IMR-90 (cell line): Measurements from ENCODE around the gene MRPS16. TPM values are rescaled to one million over a fixed set of nuclear protein-coding genes. Genes with fewer than 3 reads are reported as not detected.

Experiments used
- ATAC-seq: fragments of 200-7000 bp; cut with Tn5 transposase; 2 replicates; pipeline ENCODE4 v1.9.1; 2020; ENCODE audit warnings: low read depth, mild to moderate bottlenecking, moderate library complexity
- BruUV-seq: library from RNA; stranded (reverse); fragments of 400-500 nt; replicated peaks from 2 replicates; lab custom pipeline; 2021; lab: Mats Ljungman, UMichigan
- CTCF ChIA-PET: fragments of 300-600 bp; formaldehyde crosslinking; extraction: SDS; loops from one replicate; lab custom pipeline; 2021; ENCODE audit warnings: antibody characterized with exemption; lab: Yijun Ruan, JAX
- POLR2A ChIA-PET: fragments of 300-600 bp; sonication (Branson Sonifier 250); formaldehyde crosslinking; loops from one replicate; lab custom pipeline; 2022; ENCODE audit warnings: antibody characterized with exemption; ENCODE audit not compliant: unreplicated experiment; lab: Charles Lee
- DNase-seq: peaks from one replicate; pipeline ENCODE4 v3.0.0; 2013
- H2AFZ ChIP-seq: replicated peaks from 2 replicates; pipeline ENCODE3; 2013; ENCODE audit warnings: low read length, mild to moderate bottlenecking; ENCODE audit not compliant: poor library complexity
- H2AK5ac ChIP-seq: 2 replicates; pipeline ENCODE4 v1.6.1; 2013; ENCODE audit warnings: low read depth, low read length, inconsistent platforms
- H2AK9ac ChIP-seq: replicated peaks from 2 replicates; pipeline ENCODE3; 2013; ENCODE audit warnings: mild to moderate bottlenecking, low read depth, low read length, moderate library complexity; ENCODE audit not compliant: poor library complexity
- H2BK120ac ChIP-seq: 2 replicates; pipeline ENCODE4 v1.6.1; 2013; ENCODE audit warnings: low read depth, low read length, inconsistent platforms
- H2BK15ac ChIP-seq: 3 replicates; pipeline ENCODE4 v1.6.1; 2013; ENCODE audit warnings: low read depth, low read length, inconsistent platforms
- H2BK20ac ChIP-seq: 2 replicates; pipeline ENCODE4 v1.6.1; 2013; ENCODE audit warnings: low read depth, mild to moderate bottlenecking, inconsistent platforms, low read length, moderate library complexity
- H2BK5ac ChIP-seq: 2 replicates; pipeline ENCODE4 v1.6.1; 2013; ENCODE audit warnings: mild to moderate bottlenecking, low read depth, low read length, inconsistent platforms; ENCODE audit not compliant: poor library complexity, severe bottlenecking
- H3K14ac ChIP-seq: replicated peaks from 2 replicates; pipeline ENCODE4 v1.6.1; 2013; ENCODE audit warnings: low read depth, low read length, inconsistent platforms
- H3K18ac ChIP-seq: 2 replicates; pipeline ENCODE4 v1.6.1; 2013; ENCODE audit warnings: low read depth, low read length, control low read depth
- H3K23ac ChIP-seq: 2 replicates; pipeline ENCODE4 v1.6.1; 2013; ENCODE audit warnings: low read depth, low read length, inconsistent platforms
- H3K27ac ChIP-seq: 2 replicates; pipeline ENCODE4 v1.5.1; 2013; ENCODE audit warnings: mild to moderate bottlenecking, control low read depth, low read length; ENCODE audit not compliant: insufficient read depth
- H3K27me3 ChIP-seq: 2 replicates; pipeline ENCODE4 v1.6.1; 2013; ENCODE audit warnings: low read length; ENCODE audit not compliant: control insufficient read depth, insufficient read depth
- H3K36me3 ChIP-seq: 2 replicates; pipeline ENCODE4 v1.6.1; 2013; ENCODE audit warnings: low read length, mixed read lengths; ENCODE audit not compliant: control insufficient read depth, insufficient read depth
- H3K4ac ChIP-seq: 2 replicates; pipeline ENCODE4 v1.6.1; 2013; ENCODE audit warnings: low read depth, low read length, inconsistent platforms
- H3K4me1 ChIP-seq: 2 replicates; pipeline ENCODE4 v1.6.1; 2013; ENCODE audit warnings: low read length, mixed read lengths; ENCODE audit not compliant: control insufficient read depth, insufficient read depth
- H3K4me2 ChIP-seq: 2 replicates; pipeline ENCODE4 v1.6.1; 2013; ENCODE audit warnings: low read depth, mild to moderate bottlenecking, control low read depth, low read length, moderate library complexity
- H3K4me3 ChIP-seq: 2 replicates; pipeline ENCODE4 v1.5.1; 2013; ENCODE audit warnings: low read depth, mild to moderate bottlenecking, control low read depth, low read length, moderate library complexity; ENCODE audit not compliant: insufficient read depth
- H3K56ac ChIP-seq: 2 replicates; pipeline ENCODE4 v1.6.1; 2013; ENCODE audit warnings: low read length, inconsistent platforms; ENCODE audit not compliant: insufficient read depth; ENCODE audit errors: extremely low read depth
- H3K79me1 ChIP-seq, 2 experiments: 2 replicates each; pipeline ENCODE4 v1.6.1; 2013; ENCODE audit warnings: low read length in 2 of 2, inconsistent platforms in 1 of 2, low read depth in 1 of 2
- H3K9ac ChIP-seq: 2 replicates; pipeline ENCODE4 v1.6.1; 2013; ENCODE audit warnings: low read depth, low read length, control low read depth
- H3K9me1 ChIP-seq: 2 replicates; pipeline ENCODE4 v1.6.1; 2013; ENCODE audit warnings: low read length, inconsistent platforms; ENCODE audit not compliant: insufficient read depth
- H3K9me3 ChIP-seq: 2 replicates; pipeline ENCODE4 v1.6.1; 2013; ENCODE audit warnings: low read length; ENCODE audit not compliant: control insufficient read depth, insufficient read depth
- H4K20me1 ChIP-seq: 2 replicates; pipeline ENCODE4 v1.6.1; 2013; ENCODE audit warnings: low read length, inconsistent platforms; ENCODE audit not compliant: insufficient read depth
- H4K5ac ChIP-seq: 2 replicates; pipeline ENCODE4 v1.6.1; 2013; ENCODE audit warnings: mild to moderate bottlenecking, low read depth, low read length, control low read depth
- H4K8ac ChIP-seq, 2 experiments: 2 replicates each; pipeline ENCODE4 v1.6.1; 2013; ENCODE audit warnings: low read depth in 2 of 2, low read length in 2 of 2, control low read depth in 1 of 2, inconsistent platforms in 1 of 2
- H4K91ac ChIP-seq: 2 replicates; pipeline ENCODE4 v1.6.1; 2013; ENCODE audit warnings: low read depth, low read length, inconsistent platforms; ENCODE audit not compliant: insufficient read depth
- BHLHE40 ChIP-seq: fragments of 150-350 bp; IDR thresholded peaks from 2 replicates; pipeline ENCODE4 v1.6.1; 2016; ENCODE audit warnings: mild to moderate bottlenecking, low read depth, low read length
- CEBPB ChIP-seq: IDR thresholded peaks from 2 replicates; pipeline ENCODE4 v1.6.1; 2012; ENCODE audit warnings: low read depth, low read length, improper control_type of control experiment
- MAFK ChIP-seq: IDR thresholded peaks from 2 replicates; pipeline ENCODE4 v1.6.1; 2012; ENCODE audit warnings: low read depth, low read length, improper control_type of control experiment
- MAZ ChIP-seq: IDR thresholded peaks from 2 replicates; pipeline ENCODE4 v1.6.1; 2012; ENCODE audit warnings: low read depth, mild to moderate bottlenecking, low read length, improper control_type of control experiment, moderate library complexity, borderline replicate concordance
- RCOR1 ChIP-seq: IDR thresholded peaks from 2 replicates; pipeline ENCODE4 v1.6.1; 2012; ENCODE audit warnings: mild to moderate bottlenecking, low read length, improper control_type of control experiment; ENCODE audit not compliant: insufficient replicate concordance
- SMC3 ChIP-seq: fragments of 150-350 bp; IDR thresholded peaks from 2 replicates; pipeline ENCODE4 v1.6.1; 2016; ENCODE audit warnings: low read depth, mild to moderate bottlenecking, antibody characterized with exemption, low read length, moderate library complexity
- dilution Hi-C: fragments of 300-500 bp; cut with HindIII; formaldehyde crosslinking; loops from one replicate; pipeline ENCODE4 v1.14.3; 2018; ENCODE audit warnings: low sequenced_read_pairs; ENCODE audit not compliant: unreplicated experiment
- in situ Hi-C: fragments of 300-500 bp; cut with MboI; formaldehyde crosslinking; loops from 3 replicates; pipeline ENCODE4 v1.14.3; 2019; ENCODE audit warnings: low sequenced_read_pairs, inconsistent platforms, mixed read lengths
- intact Hi-C: fragments of 100-400 bp; cut with micrococcal nuclease; formaldehyde crosslinking; loops from 2 replicates; pipeline ENCODE4 v1.10.0; 2022
- polyA plus RNA-seq, 3 experiments: library from polyadenylated mRNA; depleted of rRNA; stranded (reverse); fragments of >200 nt; gene quantifications; 2 replicates each; pipeline ENCODE4 v1.2.3, GENCODE V29; 2012; ENCODE audit warnings: low replicate concordance in 1 of 3
- total RNA-seq: library from RNA; depleted of rRNA; stranded (reverse); fragments of >200 nt; gene quantifications from 2 replicates; pipeline ENCODE4 v1.2.3, GENCODE V29; 2012

MRPS16 gene
- total and polyA plus RNA-seq, 2 of the 4 experiments (the other 2 are of a cell fraction), result 45.3 to 62.4 TPM

DNA sequence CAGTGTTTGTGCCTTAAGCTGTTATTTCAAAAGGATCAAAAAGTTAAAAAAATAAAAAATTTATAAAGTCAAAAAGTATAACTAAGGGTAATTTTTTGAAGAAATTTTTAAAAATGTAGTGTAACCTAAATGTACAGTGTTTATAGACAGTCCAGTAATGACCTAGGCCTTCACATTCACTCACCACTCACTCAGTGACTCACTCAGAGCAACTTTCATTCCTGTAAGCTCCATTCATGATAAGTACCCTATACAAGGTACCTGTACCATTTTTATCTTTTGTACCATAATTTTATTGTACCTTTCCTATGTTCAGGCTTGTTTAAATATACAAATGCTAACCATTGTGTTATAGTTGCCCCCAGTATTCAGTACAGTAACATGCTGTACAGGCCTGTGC lies 26.9 kb downstream of the MRPS16 start:
- Histone ChIP-seq H4K5ac (no peak overlapping the region), H3K4me2 (no peak overlapping the region), H3K9ac (no peak overlapping the region), H3K4me3 (no peak overlapping the region), H3K36me3 (peaks cover 3% of the 10 kb centered on the region), H4K91ac (no peak overlapping the region), H2BK20ac (no peak overlapping the region), H3K9me3 (no peaks in the 10 kb centered on the region), H2AK9ac (no peak overlapping the region), H3K23ac (no peak overlapping the region), H2BK5ac (no peak overlapping the region), H3K27me3 (no peaks in the 10 kb centered on the region), H3K4me1 (peaks cover 2% of the 10 kb centered on the region; the same call in 1 of the 2 replicates), H2AK5ac (no peak overlapping the region), H3K27ac (no peak overlapping the region), H2BK120ac (no peak overlapping the region), H3K18ac (no peak overlapping the region), H4K20me1 (no peaks in the 10 kb centered on the region), H2BK15ac (no peak overlapping the region), H3K14ac (no peak overlapping the region), H3K56ac (no peak overlapping the region), H3K79me1 (no peaks in the 10 kb centered on the region; a peak in 1 of 4 replicates), H3K9me1 (no peaks in the 10 kb centered on the region), H3K4ac (no peak overlapping the region), H2AFZ (no peak overlapping the region), H4K8ac (no peak overlapping the region)
- ChIA-PET CTCF (interaction anchor here (0.6 kb wide), 1 partner anchor 317 kb away, joined by 4 read pairs; no protein-coding TSS in a partner anchor), POLR2A (interaction anchor here (0.5 kb wide), 1 partner anchor 130 kb away, joined by 5 read pairs; no protein-coding TSS in a partner anchor)
- intact Hi-C loops, result no loop called here
- DNase-seq (peak; percentile 64), ATAC-seq (peak; percentile 70)
- TF ChIP-seq RCOR1, result no peak
- no peak for TF ChIP-seq MAFK
- TF ChIP-seq SMC3, result no peak
- no peak for TF ChIP-seq MAZ
- no peak for TF ChIP-seq CEBPB
- TF ChIP-seq BHLHE40, result no peak
- no TSS peak for BruUV-seq
- dilution Hi-C loops, result no loop called here
- in situ Hi-C loops, result no loop called here
